GM18517 (cell line): ENCODE measurements around the gene GPS1.

Experiments
- ATAC-seq: cut with Tn5 transposase; IDR thresholded peaks from one replicate; pipeline ENCODE4 v1.9.1; 2021; ENCODE audit warnings: mild to moderate bottlenecking, moderate library complexity; ENCODE audit not compliant: unreplicated experiment

Gene GPS1

DNA sequence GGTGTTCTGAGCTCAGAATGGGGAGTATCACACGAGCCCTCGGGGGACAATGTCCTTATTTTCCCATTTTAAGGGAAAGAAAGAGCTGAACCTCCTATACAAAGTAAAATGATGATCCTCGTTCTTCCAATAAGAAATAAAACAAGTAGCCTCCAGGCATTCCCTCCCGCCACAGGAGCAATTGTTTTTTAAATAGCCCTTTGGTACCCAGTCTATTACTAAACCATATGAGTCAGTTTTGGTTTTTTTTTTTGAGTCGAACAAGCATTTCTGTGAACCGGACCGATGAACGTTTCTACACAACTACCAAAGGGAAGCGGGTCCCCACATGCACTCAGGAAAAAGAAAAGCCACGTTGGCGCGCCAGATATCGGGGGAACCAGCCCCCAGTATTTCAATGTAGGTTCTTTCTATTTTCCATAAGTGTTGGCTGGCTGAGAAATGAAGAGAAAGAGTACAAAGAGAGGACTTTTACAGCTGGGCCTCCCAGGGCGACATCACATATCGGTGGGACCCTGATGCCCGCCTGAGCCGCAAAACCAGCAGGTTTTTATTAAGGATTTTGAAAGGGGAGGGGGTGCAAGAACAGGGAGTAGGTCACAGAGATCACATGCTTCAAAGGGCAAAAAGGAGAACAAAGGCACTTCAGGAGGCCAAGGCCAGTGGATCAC, 10.4 kb upstream of the GPS1 start:
- ATAC-seq = no peak

GRCh38 chr17:82042649-82043048, 9.0 kb upstream of the GPS1 start:
- ATAC-seq = no peak

- no peak for ATAC-seq
Observed at GRCh38 chr17:82043507-82043906, 8.2 kb upstream of the GPS1 start.

- no peak for ATAC-seq
Observed at GRCh38 chr17:82045936-82046484, 5.7 kb upstream of the GPS1 start.

DNA sequence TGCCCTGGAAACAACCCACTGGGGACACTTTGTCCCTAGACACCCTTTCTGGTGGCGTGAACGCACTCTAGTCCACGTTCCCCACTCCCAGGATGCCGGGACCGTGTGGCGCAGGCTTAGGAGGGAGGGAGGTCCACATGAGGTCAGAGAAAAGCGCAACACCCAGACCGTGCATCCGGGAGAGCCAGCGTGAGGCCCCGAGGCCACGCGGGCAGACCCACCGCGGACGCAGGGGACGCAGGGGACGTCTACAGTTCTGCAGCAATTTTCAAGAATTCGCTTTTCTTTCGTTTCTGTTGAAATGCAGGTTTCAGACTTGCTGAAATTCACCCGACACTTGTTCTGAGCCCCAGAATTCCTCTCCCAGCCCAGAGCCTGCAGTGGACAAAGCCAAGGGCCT, 4.8 kb upstream of the GPS1 start:
- ATAC-seq = no peak

DNA sequence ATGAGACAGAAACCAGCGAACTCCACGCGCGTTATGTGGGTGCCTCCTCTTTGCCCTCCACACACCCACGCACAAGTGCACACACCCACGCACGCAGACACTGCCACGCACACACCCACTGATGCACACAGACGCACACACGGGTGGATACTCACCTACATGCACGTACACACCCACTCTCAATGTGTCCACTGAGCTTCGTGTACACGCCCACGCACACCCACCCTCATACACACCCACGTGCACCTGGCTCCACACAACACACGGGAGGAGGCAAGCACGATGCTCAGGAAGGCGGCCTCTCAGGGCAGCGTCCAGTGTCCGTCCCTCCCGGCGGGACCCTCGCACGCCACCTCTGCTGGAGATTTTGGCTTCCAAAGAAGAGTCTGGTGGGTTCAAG, 4.3 kb upstream of the GPS1 start:
- ATAC-seq = no peak

DNA sequence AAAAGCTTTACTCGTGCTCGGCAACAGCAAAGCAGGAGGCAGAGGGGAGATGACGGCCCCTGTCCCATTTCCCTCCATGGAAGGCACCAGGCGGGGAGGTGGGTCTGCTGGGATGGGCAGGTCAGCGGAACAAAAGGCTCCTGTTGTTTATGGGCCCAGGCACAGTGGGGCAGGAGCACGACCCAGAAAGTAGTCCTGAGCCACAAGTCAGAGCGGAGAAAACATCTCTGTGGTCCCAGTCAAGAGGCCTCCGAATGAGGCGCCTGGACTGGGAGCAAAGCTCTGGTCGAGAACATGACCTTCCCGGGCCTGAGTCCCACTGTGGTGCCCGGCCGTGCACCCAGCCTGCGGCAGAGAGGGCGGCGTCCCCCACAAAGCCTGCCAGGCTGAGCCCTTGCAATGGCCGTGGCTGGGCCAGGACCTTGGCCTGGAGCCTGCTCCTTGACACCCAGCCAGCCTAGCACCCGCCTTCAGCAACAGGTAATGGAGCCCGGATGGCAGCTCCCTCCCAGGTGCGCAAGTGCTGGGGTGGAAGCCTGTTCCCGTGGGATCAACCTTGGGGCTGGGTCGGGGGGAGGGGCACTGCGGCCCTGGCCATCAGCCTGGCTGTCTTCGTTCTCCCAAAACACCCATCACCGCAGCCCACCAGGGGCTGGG, 3.7 kb upstream of the GPS1 start:
- ATAC-seq = no peak

- no peak for ATAC-seq
Observed at GRCh38 chr17:82048571-82048971, 3.1 kb upstream of the GPS1 start.

DNA sequence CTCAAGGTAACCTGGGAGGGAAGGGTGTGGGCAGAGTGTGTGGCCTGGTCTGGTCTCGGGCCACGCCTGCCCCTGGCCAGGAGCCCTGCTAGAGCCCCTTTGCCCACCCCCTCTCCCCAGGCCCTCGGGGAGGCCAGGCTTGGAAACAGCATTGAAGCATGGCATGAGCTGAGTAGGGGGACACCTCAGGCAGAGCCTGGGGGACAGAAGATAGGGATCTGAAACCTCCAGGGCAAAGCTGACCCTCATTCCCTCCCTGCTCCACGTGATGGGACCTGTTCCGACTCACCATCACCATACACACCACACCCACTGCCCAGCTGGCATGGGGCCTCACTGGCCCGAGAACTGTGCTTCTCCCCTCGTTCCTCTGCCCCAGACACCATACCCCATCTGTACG, 2.6 kb upstream of the GPS1 start:
- ATAC-seq = no peak

GRCh38 chr17:82049521-82049971, 2.2 kb upstream of the GPS1 start:
- ATAC-seq = no peak

DNA sequence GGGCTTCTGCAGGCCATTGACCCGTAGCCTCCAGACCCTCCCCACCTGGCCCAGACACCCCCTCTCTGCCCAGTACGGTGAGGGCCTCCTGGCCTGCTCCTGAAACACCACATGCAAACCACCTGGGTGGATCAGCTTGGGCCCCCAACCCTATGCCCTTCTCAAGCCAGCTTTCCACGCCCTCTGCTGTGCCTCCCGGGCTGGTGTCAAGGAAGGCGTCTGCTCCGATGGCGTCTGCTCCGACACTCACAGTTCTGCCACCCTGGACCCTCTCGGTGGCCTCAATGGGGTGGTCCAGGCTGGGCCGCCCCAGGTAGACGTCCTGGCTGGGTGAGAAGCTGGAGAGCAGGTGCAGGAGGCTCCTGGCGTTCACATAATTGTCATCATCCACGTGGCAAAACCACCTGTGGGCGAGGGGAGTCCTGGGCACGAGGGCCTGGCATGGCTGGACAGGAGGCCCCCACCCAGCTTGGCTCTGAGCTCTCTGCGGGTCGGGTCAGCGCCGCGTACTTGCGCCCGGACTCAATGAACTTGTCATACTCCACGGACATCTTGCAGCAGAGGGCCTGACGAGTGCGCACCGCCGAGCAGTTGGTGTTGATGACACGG, 1.4 kb upstream of the GPS1 start:
- ATAC-seq = no peak

GRCh38 chr17:82050761-82051641, 697 bp upstream of the GPS1 start:
- no peak for ATAC-seq

DNA sequence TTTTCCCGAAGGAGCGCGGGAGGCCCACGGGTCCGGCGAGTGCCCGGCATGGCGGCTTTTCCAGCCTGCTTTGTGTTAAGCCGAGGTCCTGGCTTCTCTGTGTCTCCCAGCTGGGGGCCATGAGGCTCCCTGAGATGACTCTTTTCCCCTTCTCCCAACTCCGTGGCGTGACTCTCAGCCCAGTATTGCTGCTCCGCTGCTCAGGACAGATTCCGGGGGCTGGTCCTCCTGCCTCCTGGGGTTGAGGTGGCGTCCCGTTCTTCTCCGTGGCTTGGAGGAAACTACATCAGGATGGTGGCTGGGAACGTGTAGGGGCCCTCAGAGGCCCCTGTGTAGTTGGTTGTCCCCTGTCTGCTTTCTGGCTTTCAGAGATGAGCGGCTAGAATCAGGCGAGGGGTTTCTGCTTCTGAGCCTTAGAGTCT, 951 bp downstream of the GPS1 start:
- no peak for ATAC-seq

- no peak for ATAC-seq
Observed at GRCh38 chr17:82053130-82053529, 1.4 kb downstream of the GPS1 start.

DNA sequence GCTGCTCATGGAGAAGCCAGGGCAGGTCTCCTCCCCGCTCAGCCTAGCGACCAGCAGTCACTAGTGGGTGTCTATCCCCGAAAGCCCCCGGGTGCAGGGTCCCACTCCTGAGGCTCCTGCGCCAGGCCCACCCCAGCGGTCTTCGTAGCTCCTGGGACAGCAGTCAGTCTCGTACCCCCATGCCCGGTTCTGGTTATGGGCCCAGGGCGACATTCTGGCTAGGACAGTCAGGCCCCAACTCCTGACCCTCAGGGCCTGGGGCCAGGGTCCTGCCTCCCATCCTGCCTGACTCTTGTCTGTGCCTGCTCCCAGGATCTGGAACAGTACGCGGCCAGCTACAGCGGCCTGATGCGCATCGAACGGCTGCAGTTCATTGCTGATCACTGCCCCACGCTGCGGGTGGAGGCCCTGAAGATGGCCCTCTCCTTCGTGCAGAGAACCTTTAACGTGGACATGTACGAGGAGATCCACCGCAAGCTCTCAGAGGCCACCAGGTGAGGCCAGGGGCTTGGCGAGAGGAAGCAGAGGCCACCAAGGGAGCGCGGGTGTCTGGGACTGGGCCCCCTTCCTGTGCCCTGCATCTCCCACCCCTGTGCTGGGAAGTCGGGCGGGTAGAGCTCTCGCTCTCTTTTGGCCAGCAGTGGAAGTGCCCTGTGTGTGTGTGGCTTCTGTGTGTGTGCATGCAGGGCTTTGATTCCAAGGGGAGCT, 2.0 kb downstream of the GPS1 start:
- no peak for ATAC-seq

GRCh38 chr17:82054351-82055022, 2.8 kb downstream of the GPS1 start:
- no peak for ATAC-seq

DNA sequence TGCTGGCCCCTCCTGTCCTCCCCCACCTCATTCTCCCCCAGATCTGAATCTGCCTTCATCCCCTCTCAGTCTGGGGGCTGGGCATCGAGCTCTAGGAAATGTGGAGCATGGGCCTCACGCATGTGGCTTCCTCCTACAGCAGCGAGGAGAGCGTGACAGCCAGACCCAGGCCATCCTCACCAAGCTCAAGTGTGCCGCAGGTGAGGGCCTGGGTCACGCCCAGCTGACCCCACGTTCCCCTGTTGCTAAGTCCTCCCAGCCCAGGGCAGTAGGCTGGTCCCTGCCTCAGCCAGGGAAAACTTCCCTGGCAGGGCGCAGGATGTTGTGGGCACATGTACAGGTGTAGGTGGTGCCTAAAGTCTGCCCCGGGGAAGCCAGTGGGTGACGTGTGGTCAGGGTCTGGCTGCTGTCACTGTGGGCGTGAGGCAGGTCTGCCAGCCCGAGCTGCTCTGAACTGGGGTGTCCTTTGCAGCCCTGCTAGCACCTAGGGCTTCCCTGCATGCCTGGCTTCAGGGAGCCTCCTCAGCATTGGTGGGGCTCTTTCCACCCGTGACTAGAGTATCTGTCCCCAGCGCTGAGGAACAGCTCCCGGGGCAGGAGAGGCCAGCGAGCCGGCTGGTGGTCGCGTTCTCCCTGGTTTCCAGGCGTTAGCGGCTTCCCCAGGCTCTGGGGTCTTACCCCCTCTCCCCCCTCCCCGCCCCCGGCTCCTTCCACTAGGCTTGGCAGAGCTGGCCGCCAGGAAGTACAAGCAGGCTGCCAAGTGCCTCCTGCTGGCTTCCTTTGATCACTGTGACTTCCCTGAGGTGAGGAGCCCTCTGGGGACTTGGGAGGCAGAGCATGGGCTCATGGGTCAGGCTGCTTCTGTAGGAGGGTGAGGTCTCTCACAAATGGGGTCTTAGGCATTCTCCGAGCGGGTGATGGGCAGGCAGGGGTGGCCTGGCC, 3.6 kb downstream of the GPS1 start:
- ATAC-seq = no peak

DNA sequence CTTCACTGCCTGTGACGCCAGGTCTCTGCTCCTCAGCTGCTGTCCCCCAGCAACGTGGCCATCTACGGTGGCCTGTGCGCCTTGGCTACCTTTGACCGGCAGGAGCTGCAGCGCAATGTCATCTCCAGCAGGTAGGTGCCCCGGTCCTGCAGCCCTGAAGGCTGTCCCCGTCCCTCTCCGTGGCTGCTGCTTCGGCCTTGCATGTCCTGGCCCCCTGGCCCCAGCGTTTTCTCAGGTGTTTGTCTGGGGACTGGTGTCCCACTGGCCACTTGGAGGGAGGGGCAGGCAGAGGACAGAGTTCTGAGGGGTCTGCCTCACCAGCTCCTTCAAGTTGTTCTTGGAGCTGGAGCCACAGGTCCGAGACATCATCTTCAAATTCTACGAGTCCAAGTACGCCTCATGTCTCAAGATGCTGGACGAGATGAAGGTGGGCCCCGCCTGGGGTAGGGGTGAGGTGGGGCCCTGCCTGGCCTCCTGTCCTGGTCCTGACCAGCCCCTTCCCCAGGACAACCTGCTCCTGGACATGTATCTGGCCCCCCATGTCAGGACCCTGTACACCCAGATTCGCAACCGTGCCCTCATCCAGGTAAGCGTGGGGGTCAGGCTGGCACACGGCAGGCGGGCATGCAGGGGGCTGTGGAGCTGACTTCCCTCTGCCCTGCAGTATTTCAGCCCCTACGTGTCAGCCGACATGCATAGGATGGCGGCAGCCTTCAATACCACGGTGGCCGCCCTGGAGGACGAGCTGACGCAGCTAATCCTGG, 4.4 kb downstream of the GPS1 start:
- ATAC-seq = no peak
